Mesothelial cell of epicardium (in vitro differentiated cells): ENCODE measurements around the gene DHRS7. TPM values are rescaled to one million over a fixed set of nuclear protein-coding genes. Genes with fewer than 3 reads are reported as not detected.

Source experiments
- DNase-seq, 2 experiments: peaks; one replicate each; pipeline ENCODE4 v3.0.0; 2021; ENCODE audit warnings: low spot score in 2 of 2; ENCODE audit not compliant: unreplicated experiment in 2 of 2
- H3K27ac Mint-ChIP-seq: 2 replicates; pipeline ENCODE4 v1.8.0; 2021; ENCODE audit warnings: mixed read lengths
- H3K27me3 Mint-ChIP-seq: 2 replicates; pipeline ENCODE4 v1.8.0; 2021; ENCODE audit warnings: low read depth, mixed read lengths
- H3K36me3 Mint-ChIP-seq: 2 replicates; pipeline ENCODE4 v1.8.0; 2021; ENCODE audit warnings: mixed read lengths
- H3K4me1 Mint-ChIP-seq: 2 replicates; pipeline ENCODE4 v1.8.0; 2021; ENCODE audit warnings: mixed read lengths
- H3K4me3 Mint-ChIP-seq: 2 replicates; pipeline ENCODE4 v1.8.0; 2021; ENCODE audit warnings: mild to moderate bottlenecking, moderate library complexity, mixed read lengths
- H3K9me3 Mint-ChIP-seq: 2 replicates; pipeline ENCODE4 v1.8.0; 2021; ENCODE audit warnings: mixed read lengths
- CTCF ChIP-seq: fragments of 200-600 bp; sonication (generic); IDR thresholded peaks from one replicate; pipeline ENCODE4 v1.5.0; 2021; ENCODE audit warnings: antibody characterized with exemption; ENCODE audit not compliant: unreplicated experiment
- total RNA-seq: library from RNA; stranded (reverse); gene quantifications from 3 replicates; pipeline ENCODE4 v1.2.1, GENCODE V29; 2021

Gene DHRS7
- total RNA-seq, 1 donor from 2014 or later = 33.5 TPM

- H3K4me3 Mint-ChIP-seq = no peak overlapping the region
- no peaks in the 10 kb centered on the region for H3K36me3 Mint-ChIP-seq
- peaks cover 4% of the 10 kb centered on the region for H3K27me3 Mint-ChIP-seq
- H3K27ac Mint-ChIP-seq = no peak overlapping the region
- TF ChIP-seq CTCF = no peak
- no peaks in the 10 kb centered on the region for H3K4me1 Mint-ChIP-seq
- H3K9me3 Mint-ChIP-seq = peaks cover 12% of the 10 kb centered on the region
- no peak for DNase-seq
These were observed 9.4 kb upstream of the DHRS7 start for GRCh38 chr14:60174352-60175254.

- Mint-ChIP-seq H3K27me3 (peaks cover 5% of the 10 kb centered on the region), H3K36me3 (no peaks in the 10 kb centered on the region), H3K4me1 (no peaks in the 10 kb centered on the region), H3K9me3 (peaks cover 4% of the 10 kb centered on the region), H3K27ac (no peak overlapping the region), H3K4me3 (no peak overlapping the region)
- no peak for TF ChIP-seq CTCF
- no peak for DNase-seq
These were observed 6.5 kb upstream of the DHRS7 start for GRCh38 chr14:60171690-60172089.

GRCh38 chr14:60170948-60171347 lies 5.8 kb upstream of the DHRS7 start:
- Mint-ChIP-seq H3K27me3 (peaks cover 3% of the 10 kb centered on the region), H3K4me3 (no peak overlapping the region), H3K27ac (no peak overlapping the region), H3K36me3 (no peaks in the 10 kb centered on the region), H3K4me1 (no peaks in the 10 kb centered on the region), H3K9me3 (peaks cover 4% of the 10 kb centered on the region)
- TF ChIP-seq CTCF = no peak
- no peak for DNase-seq

GRCh38 chr14:60169722-60170121 lies 4.5 kb upstream of the DHRS7 start:
- DNase-seq = no peak
- H3K4me1 Mint-ChIP-seq = no peaks in the 10 kb centered on the region
- H3K36me3 Mint-ChIP-seq = no peaks in the 10 kb centered on the region
- H3K4me3 Mint-ChIP-seq = no peak overlapping the region
- no peak overlapping the region for H3K27ac Mint-ChIP-seq
- H3K27me3 Mint-ChIP-seq = peaks cover 2% of the 10 kb centered on the region
- peaks cover 4% of the 10 kb centered on the region for H3K9me3 Mint-ChIP-seq
- no peak for TF ChIP-seq CTCF

- peak overlapping the region; percentile 82 for H3K27ac Mint-ChIP-seq
- peaks cover under 1% of the 10 kb centered on the region for H3K9me3 Mint-ChIP-seq
- peak overlapping the region; percentile 63 for H3K4me3 Mint-ChIP-seq
- H3K4me1 Mint-ChIP-seq = peaks cover 13% of the 10 kb centered on the region
- no peak for TF ChIP-seq CTCF
- H3K27me3 Mint-ChIP-seq = peaks cover 2% of the 10 kb centered on the region
- no peak for DNase-seq
- no peaks in the 10 kb centered on the region for H3K36me3 Mint-ChIP-seq
These were observed 944 bp upstream of the DHRS7 start for GRCh38 chr14:60166142-60166541.
